Mesenteric fat pad (tissue), 1 donor: ENCODE data around the gene CBFA2T3. TPM values are rescaled to one million over a fixed set of nuclear protein-coding genes. Genes with fewer than 3 reads are reported as not detected.

ENCODE experiments used
- DNase-seq: peaks from one replicate; pipeline ENCODE4 v3.0.0-alpha.2; 2020; ENCODE audit warnings: low spot score
- total RNA-seq: library from RNA; stranded (reverse); fragmentation: NEBNext Ultra II Directional; extraction: Animal tissue kit (Norgen Biotek cat#: 25700); gene quantifications from one replicate; pipeline ENCODE4 v1.2.1, GENCODE V29; 2021
- donor health status: DM: yes; HTN: yes; CAD: no.

Gene CBFA2T3
- total RNA-seq, 1 donor from 2014 or later: 8.5 TPM

- no peak for DNase-seq
Observed at GRCh38 chr16:88865310-88865709, 111.7 kb downstream of the CBFA2T3 start.

GRCh38 chr16:88864521-88864920, 112.5 kb downstream of the CBFA2T3 start:
- DNase-seq: no peak

GRCh38 chr16:88864099-88864498, 112.9 kb downstream of the CBFA2T3 start:
- no peak for DNase-seq

- DNase-seq: no peak
Observed at GRCh38 chr16:88863426-88863825, 113.6 kb downstream of the CBFA2T3 start.

- no peak for DNase-seq
Observed at GRCh38 chr16:88862968-88863367, 114.0 kb downstream of the CBFA2T3 start.

GRCh38 chr16:88861359-88861758, 115.6 kb downstream of the CBFA2T3 start:
- no peak for DNase-seq

- no peak for DNase-seq
Observed at GRCh38 chr16:88859381-88860091, 117.5 kb downstream of the CBFA2T3 start.

GRCh38 chr16:88857728-88858339, 119.2 kb downstream of the CBFA2T3 start:
- DNase-seq: no peak

GRCh38 chr16:88856828-88857727, 119.9 kb downstream of the CBFA2T3 start, which contains the start of the genes GALNS and TRAPPC2L:
TSS of gene GALNS (minus strand) at chr16:88856947. CDS start at chr16:88856877, 70 bp downstream.
TSS of gene TRAPPC2L (plus strand) at chr16:88857127. CDS start at chr16:88857151, 24 bp downstream.
- peak; percentile 100 for DNase-seq

GRCh38 chr16:88856122-88856827, 120.7 kb downstream of the CBFA2T3 start:
- DNase-seq: no peak

GRCh38 chr16:88855736-88856121, 121.3 kb downstream of the CBFA2T3 start:
- DNase-seq: no peak

GRCh38 chr16:88855176-88855575, 121.8 kb downstream of the CBFA2T3 start:
- no peak for DNase-seq

GRCh38 chr16:88854306-88855111, 122.5 kb downstream of the CBFA2T3 start:
- DNase-seq: no peak

GRCh38 chr16:88853325-88853941, 123.6 kb downstream of the CBFA2T3 start:
- DNase-seq: no peak

- DNase-seq: no peak
Observed at GRCh38 chr16:88851616-88852015, 125.4 kb downstream of the CBFA2T3 start.

- DNase-seq: no peak
Observed at GRCh38 chr16:88850531-88851199, 126.3 kb downstream of the CBFA2T3 start.

- no peak for DNase-seq
Observed at GRCh38 chr16:88848557-88848956, 128.4 kb downstream of the CBFA2T3 start.

GRCh38 chr16:88847654-88848053, 129.4 kb downstream of the CBFA2T3 start:
- no peak for DNase-seq

- no peak for DNase-seq
Observed at GRCh38 chr16:88846088-88846487, 130.9 kb downstream of the CBFA2T3 start.
